ENCODE measurements around the gene RAB27A. TPM values are rescaled to one million over a fixed set of nuclear protein-coding genes. Genes with fewer than 3 reads are reported as not detected.
A peak's percentile ranks its signal among the peaks of the same experiment; 100 is the strongest.
"Not testable (repeated sequence)": the region's sequence is repeated elsewhere in the genome, so short reads cannot be mapped to it uniquely, and the experiment has no call there.

The RAB27A gene
- total RNA-seq, 2 donors from 2014 or later, result 21.0 to 40.7 TPM

GRCh38 chr15:55250392-55250791 lies 39.2 kb downstream of the RAB27A start:
- no peaks in the 10 kb centered on the region for H3K9me3 ChIP-seq
- no peaks in the 10 kb centered on the region for H3K27me3 ChIP-seq (replicated peaks; ENCODE audit: insufficient read depth)
- ATAC-seq (ENCODE audit: insufficient number of reproducible peaks, low FRiP score, low read depth), result no peak
- TF ChIP-seq CTCF (IDR thresholded peaks at IDR 0.05), result no peak
- no peak for DNase-seq (ENCODE audit: low spot score)
- H3K4me1 ChIP-seq (ENCODE audit: control insufficient read depth in 1 of 2, low read depth in 2 of 2), result peaks cover 2 to 19% of the 10 kb centered on the region in 2 donors
- no peak overlapping the region for H3K4me3 ChIP-seq
- H3K36me3 ChIP-seq, result no peaks in the 10 kb centered on the region
- H3K27ac ChIP-seq, result peak overlapping the region in 1 of 2 donors; percentile 22

- not testable (repeated sequence) for H3K27ac ChIP-seq; H3K27me3 ChIP-seq (replicated peaks; ENCODE audit: insufficient read depth); ATAC-seq (ENCODE audit: insufficient number of reproducible peaks, low FRiP score, low read depth)
Observed at GRCh38 chr15:55249885-55250284, 39.7 kb downstream of the RAB27A start.

GRCh38 chr15:55248895-55249294 lies 40.7 kb downstream of the RAB27A start:
- Histone ChIP-seq H3K4me1 (ENCODE audit: control insufficient read depth in 1 of 2, low read depth in 2 of 2) (peaks cover 0 to 14% of the 10 kb centered on the region in 2 donors), H3K27ac (no peak overlapping the region), H3K27me3 (replicated peaks; ENCODE audit: insufficient read depth) (no peaks in the 10 kb centered on the region), H3K36me3 (no peaks in the 10 kb centered on the region), H3K4me3 (no peak overlapping the region), H3K9me3 (no peaks in the 10 kb centered on the region)
- TF ChIP-seq CTCF (IDR thresholded peaks at IDR 0.05), result no peak
- DNase-seq (ENCODE audit: low spot score), result no peak
- no peak for ATAC-seq (ENCODE audit: insufficient number of reproducible peaks, low FRiP score, low read depth)

More at GRCh38 chr15:55249885-55250284, 39.7 kb downstream of the RAB27A start:
- not testable (repeated sequence) for DNase-seq (ENCODE audit: low spot score); H3K9me3 ChIP-seq; H3K4me3 ChIP-seq; H3K36me3 ChIP-seq
- H3K4me1 ChIP-seq (ENCODE audit: control insufficient read depth in 1 of 2, low read depth in 2 of 2), result peaks cover 2 to 14% of the 10 kb centered on the region in 2 donors

GRCh38 chr15:55247766-55248427 lies 41.7 kb downstream of the RAB27A start:
- no peak overlapping the region for H3K4me3 ChIP-seq
- no peak for TF ChIP-seq CTCF (IDR thresholded peaks at IDR 0.05)
- H3K27ac ChIP-seq, result no peak overlapping the region
- DNase-seq (ENCODE audit: low spot score) (no peak), ATAC-seq (ENCODE audit: insufficient number of reproducible peaks, low FRiP score, low read depth) (no peak)
- H3K36me3 ChIP-seq, result no peaks in the 10 kb centered on the region
- no peaks in the 10 kb centered on the region for H3K27me3 ChIP-seq (replicated peaks; ENCODE audit: insufficient read depth)
- H3K9me3 ChIP-seq, result no peaks in the 10 kb centered on the region
- H3K4me1 ChIP-seq (ENCODE audit: control insufficient read depth in 1 of 2, low read depth in 2 of 2), result peaks cover 0 to 4% of the 10 kb centered on the region in 2 donors

- Histone ChIP-seq H3K27me3 (replicated peaks; ENCODE audit: insufficient read depth) (no peaks in the 10 kb centered on the region), H3K4me1 (ENCODE audit: control insufficient read depth in 1 of 2, low read depth in 2 of 2) (peaks cover 0 to 3% of the 10 kb centered on the region in 2 donors), H3K9me3 (no peaks in the 10 kb centered on the region), H3K27ac (no peak overlapping the region), H3K4me3 (no peak overlapping the region), H3K36me3 (no peaks in the 10 kb centered on the region)
- no peak for TF ChIP-seq CTCF (IDR thresholded peaks at IDR 0.05)
- ATAC-seq (ENCODE audit: insufficient number of reproducible peaks, low FRiP score, low read depth) (no peak), DNase-seq (ENCODE audit: low spot score) (no peak)
Observed at GRCh38 chr15:55247311-55247710, 42.3 kb downstream of the RAB27A start.

- DNase-seq (ENCODE audit: low spot score) (no peak), ATAC-seq (ENCODE audit: insufficient number of reproducible peaks, low FRiP score, low read depth) (no peak)
- TF ChIP-seq CTCF (IDR thresholded peaks at IDR 0.05), result no peak
- no peaks in the 10 kb centered on the region for H3K36me3 ChIP-seq
- H3K4me3 ChIP-seq, result no peak overlapping the region
- no peak overlapping the region for H3K27ac ChIP-seq
- H3K9me3 ChIP-seq, result no peaks in the 10 kb centered on the region
- H3K27me3 ChIP-seq (replicated peaks; ENCODE audit: insufficient read depth), result no peaks in the 10 kb centered on the region
- peaks cover 0 to 3% of the 10 kb centered on the region in 2 donors for H3K4me1 ChIP-seq (ENCODE audit: control insufficient read depth in 1 of 2, low read depth in 2 of 2)
Observed at GRCh38 chr15:55246567-55246966, 43.0 kb downstream of the RAB27A start.

Measured in thoracic aorta (tissue), 2 donors.